GM12865 (cell line): ENCODE data around the gene SH3RF2.
"Not testable (repeated sequence)": the region's sequence is repeated elsewhere in the genome, so short reads cannot be mapped to it uniquely, and the experiment has no call there.

Experiments
- DNase-seq: peaks from one replicate; pipeline ENCODE4 v3.0.0; 2010; ENCODE audit warnings: low read depth
- H3K4me3 ChIP-seq: 2 replicates; pipeline ENCODE4 v1.5.1; 2011; ENCODE audit warnings: mild to moderate bottlenecking, low read depth, low read length, control low read depth
- CTCF ChIP-seq: IDR thresholded peaks from 2 replicates; pipeline ENCODE4 v1.5.1; 2011; ENCODE audit warnings: low read length, control low read depth, low read depth, inconsistent platforms; ENCODE audit not compliant: insufficient read depth; ENCODE audit errors: missing control alignments

Gene SH3RF2

GRCh38 chr5:145957388-145957787, 21.0 kb downstream of the SH3RF2 start:
- no peak for DNase-seq
- H3K4me3 ChIP-seq = no peak overlapping the region
- TF ChIP-seq CTCF = no peak

DNA sequence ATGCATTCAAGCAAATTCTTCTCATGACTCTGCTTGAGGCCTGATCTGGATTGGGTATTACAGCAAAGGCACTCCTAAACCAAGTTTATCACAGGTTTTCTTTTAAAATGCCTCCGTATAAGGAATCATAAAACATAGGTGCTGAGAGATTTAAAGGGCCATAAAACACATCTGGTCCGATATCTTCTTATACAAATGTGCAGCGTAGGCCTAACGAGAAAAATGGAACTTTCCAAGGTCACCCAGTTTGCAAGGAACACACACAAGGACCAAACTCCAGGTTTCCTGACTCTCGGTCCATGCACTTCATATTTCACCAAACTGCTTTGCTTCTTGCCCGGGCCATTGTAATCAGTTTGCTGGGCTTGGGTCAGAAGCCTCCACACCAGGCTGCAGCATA, 22.1 kb downstream of the SH3RF2 start:
- no peak for TF ChIP-seq CTCF
- no peak for DNase-seq
- H3K4me3 ChIP-seq = no peak overlapping the region

DNA sequence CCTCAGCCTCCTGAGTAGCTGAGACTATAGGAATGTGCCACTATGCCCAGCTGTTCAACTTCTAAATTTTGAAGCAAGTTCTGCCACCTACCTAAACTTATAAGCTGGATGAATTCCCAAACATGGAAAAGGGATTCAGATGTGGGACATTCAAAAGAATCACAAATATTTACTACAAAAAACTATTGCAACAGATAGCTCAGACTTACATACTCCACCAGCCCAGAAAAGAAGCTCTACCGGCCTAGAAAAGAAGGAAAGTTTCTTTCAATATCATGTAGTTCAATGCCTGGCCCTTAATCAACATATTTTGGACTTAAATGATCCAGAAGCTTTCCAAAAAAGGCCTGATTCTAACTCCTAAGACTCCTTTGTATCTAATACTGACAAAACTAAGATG, 23.8 kb downstream of the SH3RF2 start:
- DNase-seq = no peak
- no peak overlapping the region for H3K4me3 ChIP-seq
- no peak for TF ChIP-seq CTCF

GRCh38 chr5:145960848-145961600, 24.6 kb downstream of the SH3RF2 start:
- H3K4me3 ChIP-seq = no peak overlapping the region
- no peak for DNase-seq
- no peak for TF ChIP-seq CTCF

- DNase-seq = no peak
- H3K4me3 ChIP-seq = no peak overlapping the region
- no peak for TF ChIP-seq CTCF
Observed at GRCh38 chr5:145962001-145962400, 25.6 kb downstream of the SH3RF2 start.

DNA sequence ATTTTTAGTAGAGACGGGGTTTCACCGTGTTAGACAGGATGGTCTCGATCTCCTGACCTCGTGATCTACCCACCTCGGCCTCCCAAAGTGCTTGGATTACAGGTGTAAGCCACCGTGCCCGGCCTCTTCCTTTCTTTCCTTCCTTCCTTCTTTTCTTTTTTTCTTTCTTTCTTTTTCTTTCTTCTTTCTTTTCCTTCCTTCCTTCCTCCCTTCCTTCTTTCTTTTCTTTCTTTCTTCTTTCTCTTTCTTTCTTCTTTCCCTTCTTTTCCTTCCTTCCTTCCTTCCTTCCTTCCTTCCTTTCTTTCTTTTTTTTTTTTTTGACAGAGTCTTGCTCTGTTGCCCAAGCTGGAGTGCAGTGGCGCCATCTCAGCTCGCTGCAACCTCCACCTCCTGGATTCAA, 27.6 kb downstream of the SH3RF2 start:
- H3K4me3 ChIP-seq = not testable (repeated sequence)

GRCh38 chr5:145965804-145966203, 29.4 kb downstream of the SH3RF2 start:
- no peak for DNase-seq
- TF ChIP-seq CTCF = no peak
- no peak overlapping the region for H3K4me3 ChIP-seq

More for the DNA sequence above, 27.6 kb downstream of the SH3RF2 start:
- not testable (repeated sequence) for DNase-seq
